GM13976 (cell line): ENCODE results near the gene DPPA5.
A peak's percentile ranks its signal among the peaks of the same experiment; 100 is the strongest.
"Not testable (repeated sequence)": the region's sequence is repeated elsewhere in the genome, so short reads cannot be mapped to it uniquely, and the experiment has no call there.

Experiments used
- DNase-seq: peaks from one replicate; pipeline ENCODE4 v3.0.0; 2012; ENCODE audit warnings: low spot score
- in situ Hi-C: fragments of 300-500 bp; cut with MboI; formaldehyde crosslinking; loops from one replicate; pipeline ENCODE4 v1.12.0; 2022; ENCODE audit warnings: low sequenced_read_pairs, mixed read lengths, inconsistent platforms; ENCODE audit not compliant: unreplicated experiment
- TF ChIP-seq, protein P1 (sequence below): IDR thresholded peaks from 2 replicates; pipeline ENCODE4 v1.5.1; 2012; ENCODE audit warnings: borderline replicate concordance, mild to moderate bottlenecking; ENCODE audit not compliant: insufficient read depth; ENCODE audit errors: extremely low read depth, missing control alignments, control extremely low read depth

DPPA5 gene

DNA sequence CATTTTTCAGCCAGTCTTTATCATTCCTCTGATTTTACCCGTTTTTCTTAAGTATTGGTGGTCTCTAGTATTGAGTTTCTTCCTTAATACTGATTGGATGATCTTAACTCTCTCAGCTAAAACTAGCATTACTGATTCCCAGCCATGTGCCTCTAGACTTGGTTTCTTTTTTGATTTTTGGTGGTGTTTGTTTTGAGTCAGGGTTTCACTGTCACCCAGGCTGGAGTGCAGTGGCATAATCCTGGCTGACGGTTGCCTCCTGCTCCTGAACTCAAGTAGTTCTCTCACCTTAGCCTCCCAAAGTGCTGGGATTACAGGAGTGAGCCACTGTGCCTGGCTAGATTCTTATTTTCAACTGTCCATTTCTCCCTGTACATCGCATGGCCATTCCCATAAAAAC lies 24.9 kb downstream of the DPPA5 start:
- in situ Hi-C loops = loop anchor here (25.0 kb wide), 1 partner anchor 917 kb away; no protein-coding TSS in a partner anchor
- TF ChIP-seq, protein P1, sequence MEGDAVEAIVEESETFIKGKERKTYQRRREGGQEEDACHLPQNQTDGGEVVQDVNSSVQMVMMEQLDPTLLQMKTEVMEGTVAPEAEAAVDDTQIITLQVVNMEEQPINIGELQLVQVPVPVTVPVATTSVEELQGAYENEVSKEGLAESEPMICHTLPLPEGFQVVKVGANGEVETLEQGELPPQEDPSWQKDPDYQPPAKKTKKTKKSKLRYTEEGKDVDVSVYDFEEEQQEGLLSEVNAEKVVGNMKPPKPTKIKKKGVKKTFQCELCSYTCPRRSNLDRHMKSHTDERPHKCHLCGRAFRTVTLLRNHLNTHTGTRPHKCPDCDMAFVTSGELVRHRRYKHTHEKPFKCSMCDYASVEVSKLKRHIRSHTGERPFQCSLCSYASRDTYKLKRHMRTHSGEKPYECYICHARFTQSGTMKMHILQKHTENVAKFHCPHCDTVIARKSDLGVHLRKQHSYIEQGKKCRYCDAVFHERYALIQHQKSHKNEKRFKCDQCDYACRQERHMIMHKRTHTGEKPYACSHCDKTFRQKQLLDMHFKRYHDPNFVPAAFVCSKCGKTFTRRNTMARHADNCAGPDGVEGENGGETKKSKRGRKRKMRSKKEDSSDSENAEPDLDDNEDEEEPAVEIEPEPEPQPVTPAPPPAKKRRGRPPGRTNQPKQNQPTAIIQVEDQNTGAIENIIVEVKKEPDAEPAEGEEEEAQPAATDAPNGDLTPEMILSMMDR = no peak
- DNase-seq = no peak

DNA sequence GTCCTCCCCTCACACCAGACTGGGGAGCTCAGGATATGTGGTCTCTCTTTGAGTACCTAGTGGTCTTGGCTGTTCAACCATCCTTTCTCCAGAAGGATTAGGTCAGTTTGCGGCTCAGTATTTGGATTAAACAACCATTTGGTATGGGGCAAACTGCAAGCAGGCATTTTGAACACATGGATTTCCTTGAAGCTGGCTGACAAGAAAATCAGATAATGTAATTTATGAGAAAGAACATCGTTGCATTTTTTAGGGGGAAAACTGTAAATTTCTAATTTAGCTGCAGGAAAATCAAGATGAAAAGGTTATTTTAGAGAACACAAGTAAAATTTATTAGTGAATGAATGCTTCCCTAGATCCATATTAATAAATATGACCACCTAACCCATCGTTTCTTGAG lies 25.3 kb downstream of the DPPA5 start:
- DNase-seq = no peak
- TF ChIP-seq, protein P1 = no peak
- in situ Hi-C loops = loop anchor here (25.0 kb wide), 1 partner anchor 916 kb away; no protein-coding TSS in a partner anchor

DNA sequence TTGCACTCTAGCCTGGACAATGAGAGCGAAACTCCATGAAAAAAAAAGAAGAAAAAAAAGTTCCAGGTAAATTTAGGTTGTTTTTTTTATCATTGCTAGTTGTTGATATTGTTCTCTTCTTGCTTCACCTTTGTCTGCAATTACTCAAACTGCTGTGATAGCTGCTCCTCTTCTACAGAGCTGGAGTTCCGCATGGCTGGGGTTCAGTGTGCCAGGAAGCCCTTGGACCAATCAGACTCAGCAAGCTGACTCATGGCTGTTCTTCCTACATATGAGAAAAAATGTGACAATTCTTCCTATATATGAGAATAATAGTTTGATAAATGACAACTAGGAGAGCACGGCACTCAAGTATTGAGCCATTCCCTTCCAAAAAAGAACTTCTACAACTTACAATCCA lies 28.4 kb downstream of the DPPA5 start:
- in situ Hi-C loops = loop anchor here (25.0 kb wide), 1 partner anchor 913 kb away; no protein-coding TSS in a partner anchor
- no peak for DNase-seq
- TF ChIP-seq, protein P1 = no peak

DNA sequence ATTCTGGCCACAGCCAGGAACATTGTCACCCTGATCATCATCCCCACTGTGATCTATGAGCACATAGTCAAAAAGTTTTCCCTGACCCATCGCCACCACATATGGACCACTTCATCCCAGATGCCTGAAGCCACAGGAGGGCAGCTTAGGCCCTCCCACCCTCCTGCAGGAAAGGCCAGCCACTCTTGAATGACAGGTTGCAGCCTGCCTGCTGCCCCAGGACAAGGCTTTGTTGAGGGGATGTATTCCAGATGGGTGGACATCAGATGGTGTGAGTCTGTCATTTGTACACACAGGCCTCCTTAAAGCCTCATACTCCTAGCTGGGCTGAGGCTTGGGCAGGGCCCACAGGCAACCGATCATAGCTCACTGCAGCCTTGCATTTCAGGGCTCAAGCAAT lies 30.8 kb downstream of the DPPA5 start:
- TF ChIP-seq, protein P1 = no peak

DNA sequence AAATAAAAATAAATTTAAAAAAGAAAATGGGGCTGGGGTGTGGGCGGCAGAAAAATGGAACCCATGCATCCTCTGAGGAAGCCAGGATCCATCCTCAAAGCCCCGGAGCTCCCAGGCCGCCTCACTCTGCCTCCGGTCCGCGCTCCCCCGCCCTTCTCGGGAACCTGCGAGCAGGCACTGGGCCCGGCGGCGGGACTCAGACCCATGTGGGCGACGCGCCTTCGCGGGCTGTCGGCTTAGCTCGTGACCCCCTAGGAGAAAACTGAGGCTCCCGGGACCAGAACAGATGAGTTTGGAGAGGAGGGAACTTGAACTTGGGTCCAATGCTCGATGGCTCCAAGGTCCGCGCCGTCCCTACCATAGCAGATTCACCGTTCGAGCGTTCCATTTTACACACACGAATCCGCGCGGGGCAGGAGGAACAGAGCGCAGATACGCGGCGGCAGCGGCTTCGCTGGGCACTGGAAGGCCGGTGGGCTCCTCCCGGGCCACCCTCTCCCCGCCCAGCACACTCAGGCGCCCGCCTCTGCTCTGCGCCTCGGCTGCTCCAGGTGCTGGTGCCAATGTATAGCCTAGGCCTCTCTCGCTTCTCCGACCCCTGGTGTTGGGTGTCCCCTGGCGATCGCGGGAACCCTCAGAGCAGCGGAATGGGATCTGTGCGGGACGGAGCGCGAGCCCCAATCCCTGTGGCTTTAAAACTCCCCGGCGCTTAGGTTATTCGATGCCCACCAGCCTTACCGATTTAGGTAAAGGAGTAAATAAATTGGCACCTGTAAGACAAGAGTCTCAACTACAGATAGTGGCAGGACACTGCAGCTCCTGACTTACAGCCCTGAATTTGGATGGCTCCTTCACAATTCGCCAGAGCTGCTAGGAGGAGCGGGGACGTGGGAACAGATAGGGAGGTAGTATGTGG lies 39.2 kb downstream of the DPPA5 start:
- in situ Hi-C loops = no loop called here
- no peak for DNase-seq
- TF ChIP-seq, protein P1 = no peak

More for the DNA sequence above, 30.8 kb downstream of the DPPA5 start:
- DNase-seq = no peak
- in situ Hi-C loops = no loop called here

DNA sequence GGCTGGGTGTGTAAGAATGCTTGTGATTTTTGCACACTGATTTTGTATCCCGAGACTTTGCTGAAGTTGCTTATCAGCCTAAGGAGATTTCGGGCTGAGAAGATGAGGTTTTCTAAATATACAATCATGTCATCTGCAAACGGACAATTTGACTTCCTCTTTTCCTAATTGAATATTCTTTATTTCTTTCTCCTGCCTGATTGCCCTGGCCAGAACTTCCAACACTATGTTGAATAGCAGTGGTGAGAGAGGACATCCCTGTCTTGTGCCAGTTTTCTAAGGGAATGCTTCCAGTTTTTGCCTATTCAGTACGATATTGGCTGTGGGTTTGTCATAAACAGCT lies 43.6 kb downstream of the DPPA5 start:
- DNase-seq, in situ Hi-C loops: not testable (repeated sequence)

DNA sequence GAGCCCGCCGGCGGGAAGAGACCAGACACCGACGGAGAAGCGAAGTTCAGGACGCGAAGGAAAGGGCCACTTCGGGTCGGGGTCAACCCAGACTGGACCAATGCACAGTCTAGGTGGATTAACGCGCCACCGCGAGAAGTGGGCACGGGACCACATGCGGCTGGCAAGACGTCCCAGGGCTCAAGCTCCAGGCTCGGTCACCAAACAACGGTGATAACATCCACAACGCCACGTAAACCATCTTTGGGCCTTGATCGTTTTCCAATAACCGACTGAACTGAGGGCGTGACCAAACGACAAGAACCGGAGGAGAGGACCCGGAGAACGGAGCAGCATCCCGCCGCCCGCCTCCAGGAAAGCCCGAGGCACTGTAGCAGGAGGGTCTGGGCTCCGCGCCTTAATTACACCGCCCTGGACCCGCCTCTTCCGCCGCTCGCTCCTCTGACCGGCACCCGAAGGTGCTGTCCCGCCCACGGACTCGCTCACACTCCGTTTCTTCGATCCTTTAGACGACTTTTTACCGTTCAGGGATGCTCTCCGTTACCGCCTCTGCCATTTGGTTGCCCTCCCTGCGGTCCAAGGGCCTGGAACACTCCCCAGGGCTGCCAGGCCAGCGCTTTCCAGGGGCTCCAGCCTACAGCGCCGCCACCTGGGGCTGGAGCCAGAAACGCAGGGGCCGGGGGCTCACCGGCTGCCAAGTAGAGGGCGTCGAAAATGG lies 44.1 kb downstream of the DPPA5 start:
- in situ Hi-C loops = no loop called here
- DNase-seq = peak; percentile 91
- TF ChIP-seq, protein P1 = peak; percentile 72
